DND-41 (cell line): ENCODE measurements around the gene CRYBG1.

Source experiments
- CTCF ChIP-seq: IDR thresholded peaks from 2 replicates; pipeline ENCODE4 v1.5.1; 2012; ENCODE audit warnings: borderline replicate concordance, low read length, moderate library complexity, mild to moderate bottlenecking; ENCODE audit not compliant: poor library complexity, severe bottlenecking; ENCODE audit errors: extremely low read depth
- EZH2 ChIP-seq: IDR thresholded peaks from 3 replicates; pipeline ENCODE4 v1.6.1; 2012; ENCODE audit warnings: borderline replicate concordance, low read depth, mild to moderate bottlenecking, moderate library complexity, low read length, inconsistent platforms; ENCODE audit not compliant: severe bottlenecking

- TF ChIP-seq CTCF, result no peak
- no peak for TF ChIP-seq EZH2
Measured at GRCh38 chr6:106425382-106425781, 64.9 kb downstream of the CRYBG1 start.
